HG02943 (cell line): Measurements from ENCODE around the gene DIABLO.

Experiments
- ATAC-seq: cut with Tn5 transposase; IDR thresholded peaks from one replicate; pipeline ENCODE4 v1.9.1; 2021; ENCODE audit warnings: mild to moderate bottlenecking, low read depth, moderate library complexity; ENCODE audit not compliant: unreplicated experiment

Gene DIABLO

DNA sequence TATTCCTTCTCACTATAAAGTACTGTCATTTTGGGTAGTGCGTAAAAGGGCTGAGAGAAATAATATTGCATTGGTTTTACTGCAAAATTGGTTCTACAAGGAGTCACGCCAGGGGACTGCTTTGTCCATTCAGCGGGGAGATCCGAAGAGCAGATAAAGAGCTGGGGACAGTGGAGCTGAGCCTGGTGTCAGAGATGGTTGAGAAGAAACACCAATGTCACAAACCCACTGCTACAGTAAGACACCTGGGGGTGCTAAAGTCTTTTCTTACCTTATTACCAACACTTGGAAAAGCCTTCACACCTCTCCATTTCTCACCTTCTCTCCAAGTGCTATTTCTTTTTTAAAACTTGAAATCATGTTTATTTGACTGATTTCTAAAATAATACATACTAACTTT is 66.0 kb downstream of the DIABLO start:
- ATAC-seq = no peak

- ATAC-seq = no peak
Observed at GRCh38 chr12:122158700-122159285, 67.1 kb downstream of the DIABLO start.
